Gastroesophageal sphincter (tissue), 3 donors: Measurements from ENCODE around the gene TP53BP1.

Experiments
- CTCF ChIP-seq, 4 experiments: fragments of 200-600 bp in 2 of 4; fragments of 450-650 bp in 2 of 4; sonication (generic) in 1 of 4; IDR thresholded peaks; one replicate each; pipeline ENCODE4 v1.5.1; 2017 to 2019; ENCODE audit warnings: antibody characterized with exemption in 4 of 4, mild to moderate bottlenecking in 2 of 4, moderate library complexity in 2 of 4
- EP300 ChIP-seq: sonication (generic); formaldehyde crosslinking; IDR thresholded peaks from one replicate; pipeline ENCODE4 v1.6.1; 2017; ENCODE audit warnings: antibody characterized with exemption, mild to moderate bottlenecking
- POLR2A ChIP-seq, 2 donors: fragments of 450-650 bp; IDR thresholded peaks; one replicate each; pipeline ENCODE4 v1.6.1; 2017; ENCODE audit warnings: antibody characterized with exemption in 2 of 2, mild to moderate bottlenecking in 2 of 2, moderate library complexity in 1 of 2
- POLR2AphosphoS5 ChIP-seq: sonication (generic); formaldehyde crosslinking; IDR thresholded peaks from one replicate; pipeline ENCODE4 v1.6.1; 2017; ENCODE audit warnings: antibody characterized with exemption

- TF ChIP-seq POLR2A (IDR thresholded peaks at IDR 0.05) (no peak), POLR2AphosphoS5 (no peak), EP300 (no peak), CTCF (IDR thresholded peaks at IDR 0.05) (no peak)
Observed at GRCh38 chr15:43439268-43439667, 53.7 kb downstream of the TP53BP1 start.
